Right kidney (tissue), 1 donor: ENCODE results near the gene CTBP2.
"Not testable (repeated sequence)": the region's sequence is repeated elsewhere in the genome, so short reads cannot be mapped to it uniquely, and the experiment has no call there.

ENCODE experiments used
- DNase-seq: peaks from one replicate; pipeline ENCODE4 v3.0.0-alpha.2; 2016

CTBP2 gene

GRCh38 chr10:125086691-125087090 is 73.7 kb downstream of the CTBP2 start:
- DNase-seq: no peak

GRCh38 chr10:125085258-125086054 is 74.9 kb downstream of the CTBP2 start:
- no peak for DNase-seq

GRCh38 chr10:125084614-125085257 is 75.6 kb downstream of the CTBP2 start:
- no peak for DNase-seq

GRCh38 chr10:125084191-125084613 is 76.2 kb downstream of the CTBP2 start:
- DNase-seq: no peak

GRCh38 chr10:125083576-125083920 is 76.8 kb downstream of the CTBP2 start:
- no peak for DNase-seq

GRCh38 chr10:125082881-125083575 is 77.3 kb downstream of the CTBP2 start:
- no peak for DNase-seq

GRCh38 chr10:125082471-125082870 is 77.9 kb downstream of the CTBP2 start:
- not testable (repeated sequence) for DNase-seq

GRCh38 chr10:125081931-125082330 is 78.4 kb downstream of the CTBP2 start:
- DNase-seq: no peak

GRCh38 chr10:125080984-125081383 is 79.4 kb downstream of the CTBP2 start:
- DNase-seq: no peak

GRCh38 chr10:125080296-125080695 is 80.1 kb downstream of the CTBP2 start:
- no peak for DNase-seq

GRCh38 chr10:125079091-125079600 is 81.2 kb downstream of the CTBP2 start:
- no peak for DNase-seq

GRCh38 chr10:125076891-125077541 is 83.3 kb downstream of the CTBP2 start:
- no peak for DNase-seq

- DNase-seq: no peak
These were observed 84.1 kb downstream of the CTBP2 start for GRCh38 chr10:125076121-125076825.

GRCh38 chr10:125073996-125074395 is 86.4 kb downstream of the CTBP2 start:
- no peak for DNase-seq

- no peak for DNase-seq
These were observed 87.6 kb downstream of the CTBP2 start for GRCh38 chr10:125072794-125073193.

GRCh38 chr10:125071008-125071407 is 89.4 kb downstream of the CTBP2 start:
- DNase-seq: no peak

GRCh38 chr10:125068406-125068805 is 92.0 kb downstream of the CTBP2 start:
- no peak for DNase-seq

- no peak for DNase-seq
These were observed 92.6 kb downstream of the CTBP2 start for GRCh38 chr10:125067764-125068163.

GRCh38 chr10:125066764-125067450 is 93.5 kb downstream of the CTBP2 start:
- DNase-seq: no peak

- DNase-seq: no peak
These were observed 95.5 kb downstream of the CTBP2 start for GRCh38 chr10:125064681-125065492.
